ENCODE data around the gene DUSP5.
"Not testable (repeated sequence)": the region's sequence is repeated elsewhere in the genome, so short reads cannot be mapped to it uniquely, and the experiment has no call there.

- TF ChIP-seq CTCF, POLR2AphosphoS5, POLR2A (IDR thresholded peaks at IDR 0.05): not testable (repeated sequence)
Observed at GRCh38 chr10:110528997-110529524, 31.4 kb downstream of the DUSP5 start.

Measured in suprapubic skin (tissue), 4 donors.